HG03135 (cell line): ENCODE data around the gene BAIAP2.
"Not testable (repeated sequence)": the region's sequence is repeated elsewhere in the genome, so short reads cannot be mapped to it uniquely, and the experiment has no call there.

Source experiments
- ATAC-seq: cut with Tn5 transposase; IDR thresholded peaks from one replicate; pipeline ENCODE4 v1.9.1; 2021; ENCODE audit warnings: mild to moderate bottlenecking, moderate library complexity; ENCODE audit not compliant: unreplicated experiment

BAIAP2 gene

DNA sequence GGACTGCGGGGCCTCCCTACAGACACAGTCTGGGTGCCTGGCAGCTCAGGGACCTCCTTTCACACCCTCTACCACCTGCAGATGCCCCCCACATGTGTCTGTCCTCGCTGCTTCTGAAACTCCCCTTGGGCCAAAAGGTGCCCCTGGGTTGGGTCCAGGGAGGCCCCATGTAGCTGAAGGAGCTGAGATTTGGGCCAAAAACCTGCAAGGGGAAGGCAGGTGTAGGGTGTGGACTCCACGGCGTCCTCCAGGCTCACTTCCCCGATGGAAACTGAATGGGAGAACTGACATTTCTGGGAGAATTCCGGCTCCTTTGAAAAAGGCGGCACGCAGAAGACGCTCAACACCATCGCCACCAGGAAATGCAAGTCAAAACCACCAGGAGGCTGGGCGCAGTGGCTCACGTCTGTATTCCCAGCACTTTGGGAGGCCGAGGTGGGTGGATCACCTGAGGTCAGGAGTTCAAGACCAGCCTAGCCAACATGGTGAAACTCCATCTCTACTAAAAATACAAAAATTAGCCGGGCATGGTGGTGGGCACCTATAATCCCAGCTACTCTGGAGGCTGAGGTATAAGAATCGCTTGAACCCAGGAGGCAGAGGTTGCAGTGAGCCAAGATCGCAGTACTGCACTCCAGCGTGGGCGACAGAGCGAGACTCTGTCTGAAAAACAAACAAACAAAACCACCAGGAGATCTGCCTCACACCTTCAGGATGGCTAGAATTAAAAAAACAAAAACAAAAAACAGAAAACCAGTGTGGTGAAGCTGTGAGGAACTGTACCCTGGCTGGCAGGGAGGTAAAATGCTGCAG lies 13.2 kb upstream of the BAIAP2 start:
- ATAC-seq, result no peak

DNA sequence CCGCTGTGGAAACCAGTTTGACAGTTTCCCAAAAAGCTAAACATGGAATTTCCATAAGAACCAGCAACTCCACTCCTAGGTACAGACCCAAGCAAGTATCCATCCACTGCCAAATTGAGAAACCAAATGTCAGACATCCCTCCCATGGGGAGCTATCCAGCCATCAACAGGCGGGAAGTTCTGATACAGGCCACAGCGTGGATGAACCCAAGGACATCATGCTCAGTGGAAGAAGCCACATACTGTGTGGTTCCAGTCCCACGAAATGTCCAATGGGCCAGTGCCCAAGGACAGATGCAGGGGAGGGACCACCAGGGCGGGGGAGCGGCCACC lies 12.6 kb upstream of the BAIAP2 start:
- no peak for ATAC-seq

DNA sequence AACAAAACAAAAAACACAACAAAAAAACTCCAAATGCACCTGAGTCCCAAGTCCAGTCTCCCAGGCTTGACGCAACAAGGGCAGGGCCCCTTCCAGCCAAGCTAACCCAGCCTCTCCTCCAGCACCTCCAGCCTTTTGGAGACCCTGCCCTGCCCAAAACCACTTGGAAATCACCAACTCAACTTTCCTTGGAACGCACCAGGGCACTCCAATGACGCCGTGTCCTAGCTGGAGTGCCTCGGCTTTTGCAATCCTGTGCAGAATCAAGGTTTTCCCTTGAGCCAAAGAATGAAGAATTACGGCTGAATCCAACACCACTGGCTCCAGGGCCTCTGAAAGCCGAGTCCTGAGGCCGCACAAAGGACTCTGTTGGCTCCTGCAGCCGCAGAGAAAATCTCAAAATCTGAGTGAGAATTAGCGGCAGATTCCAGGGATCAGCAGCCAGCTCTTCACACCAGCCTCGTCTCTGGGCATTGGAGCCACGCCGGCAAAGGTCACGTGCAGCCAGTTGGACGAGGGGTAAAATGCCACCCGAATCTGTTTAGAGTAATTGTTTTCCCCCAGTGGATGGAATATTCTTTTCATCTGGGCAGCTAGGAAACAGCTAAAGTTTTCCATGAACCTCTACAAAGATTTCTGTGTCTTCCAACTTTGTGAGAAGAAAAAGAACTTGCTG lies 9.7 kb upstream of the BAIAP2 start:
- no peak for ATAC-seq

DNA sequence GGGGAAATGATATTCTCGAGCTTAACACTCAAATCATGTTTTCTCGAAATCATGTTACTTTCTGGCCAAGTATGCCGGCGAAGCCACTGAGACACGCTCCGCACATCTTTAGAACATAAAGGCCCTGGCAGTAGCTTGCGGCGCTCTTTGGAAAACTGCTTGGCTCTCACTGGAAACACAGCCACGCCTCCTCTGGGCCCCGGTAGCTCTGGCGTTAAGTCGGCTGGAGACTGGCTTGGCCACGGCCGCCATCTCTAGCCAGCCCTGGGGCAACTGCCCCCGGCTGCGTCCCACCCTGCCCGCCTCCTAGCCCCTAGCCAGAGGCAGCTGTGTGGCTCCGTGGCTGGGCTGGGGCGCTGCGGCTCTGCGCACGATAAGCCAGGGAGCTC lies 9.2 kb upstream of the BAIAP2 start:
- ATAC-seq, result no peak

DNA sequence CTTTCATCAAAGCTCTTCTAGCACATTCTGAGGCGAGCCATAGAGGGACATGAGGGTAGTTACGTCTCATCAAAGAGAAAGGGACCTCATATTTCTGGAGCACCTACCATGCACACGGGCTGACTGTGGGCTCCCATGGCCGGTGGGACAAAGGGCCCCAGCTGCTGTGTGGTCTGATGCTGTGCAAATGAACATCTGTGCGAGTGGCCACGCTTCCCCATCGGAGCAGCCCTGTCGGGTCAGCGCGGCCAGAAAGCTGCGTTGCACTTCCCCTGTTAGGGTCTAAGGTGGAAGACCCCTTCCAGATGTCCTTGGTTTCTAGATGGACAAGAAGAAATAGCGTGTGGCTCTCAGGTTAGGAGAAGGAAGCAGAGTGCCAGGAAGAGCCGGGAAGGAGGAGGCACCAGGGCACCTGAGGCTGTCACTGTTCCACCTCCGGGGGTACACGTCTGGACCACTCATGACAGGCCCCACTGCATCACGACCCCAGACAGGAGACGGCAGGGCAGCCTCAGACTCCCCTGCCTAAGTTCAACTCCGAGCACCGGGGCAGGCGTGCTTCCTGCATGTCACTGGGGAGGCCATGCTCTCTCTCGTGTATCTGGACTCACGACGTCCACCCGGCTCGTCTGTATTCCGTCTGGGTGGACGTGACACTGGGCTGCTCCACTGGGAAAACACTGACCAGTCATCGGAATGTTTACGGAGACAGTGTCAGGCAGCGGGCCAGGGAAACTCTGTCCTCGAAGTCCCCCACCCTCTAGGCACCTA lies 8.5 kb upstream of the BAIAP2 start:
- ATAC-seq, result no peak

DNA sequence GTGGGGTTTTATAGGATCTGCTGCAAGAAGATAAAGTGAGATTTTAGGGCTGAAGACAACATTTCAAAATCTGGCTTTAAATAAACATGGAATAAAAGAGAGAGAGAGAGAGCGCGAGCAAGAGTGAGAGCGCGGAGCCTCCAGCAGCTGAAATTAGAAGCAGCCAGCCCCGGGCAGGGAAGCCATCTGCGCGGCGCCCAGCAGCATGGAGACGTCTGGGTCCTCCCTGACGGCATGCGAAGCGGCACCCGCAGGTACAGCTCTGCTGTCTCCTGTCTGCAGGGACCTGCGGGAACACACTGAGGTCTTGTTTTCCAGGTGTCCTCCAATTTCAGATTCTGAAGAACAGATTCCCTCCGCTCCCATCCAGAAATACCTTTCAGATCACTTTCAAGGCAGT lies 7.9 kb upstream of the BAIAP2 start:
- ATAC-seq, result no peak

DNA sequence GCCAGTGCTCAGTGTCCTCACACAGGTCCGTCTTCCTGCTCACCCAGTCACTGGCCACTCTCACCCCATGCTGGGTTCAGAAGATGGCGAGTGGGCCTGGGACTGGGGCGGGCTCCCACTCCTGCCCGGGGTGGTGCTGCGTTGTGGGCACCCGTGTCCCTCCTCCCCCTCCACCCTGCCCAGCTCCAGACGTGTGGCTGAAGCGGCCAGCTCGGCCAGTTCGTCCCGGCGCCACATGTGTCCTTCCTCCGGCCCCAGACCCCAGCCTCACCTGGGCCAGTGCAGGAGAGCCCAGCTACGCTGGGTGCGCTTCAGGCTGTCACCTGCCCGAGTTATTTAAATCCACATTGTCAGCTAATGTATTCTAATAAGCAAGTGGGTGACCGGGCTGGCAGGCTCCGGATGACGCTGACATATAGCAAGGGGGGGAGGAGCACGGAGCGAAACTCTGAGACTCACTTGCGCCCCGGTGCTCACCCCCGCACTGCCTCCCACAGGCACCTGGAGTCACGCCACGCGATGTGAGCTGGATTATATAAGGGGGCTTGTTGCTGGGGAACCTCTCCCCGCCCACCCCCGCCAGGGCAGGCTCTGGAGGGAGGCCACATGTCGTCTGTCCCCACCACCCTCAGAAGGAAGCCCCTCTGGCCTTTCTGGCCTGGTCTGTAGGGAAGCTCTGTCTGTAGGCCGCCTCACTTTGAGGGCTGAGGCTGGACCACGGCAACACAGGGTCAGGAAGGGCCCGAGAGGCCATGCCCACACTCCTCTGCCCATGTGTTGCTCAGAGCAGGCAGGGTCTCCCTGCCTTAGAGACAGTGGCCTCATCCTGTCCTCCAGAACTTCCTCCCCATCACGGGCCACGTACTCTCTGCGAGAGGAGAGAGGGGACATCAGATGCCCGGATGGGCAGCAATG lies 7.1 kb upstream of the BAIAP2 start:
- no peak for ATAC-seq

DNA sequence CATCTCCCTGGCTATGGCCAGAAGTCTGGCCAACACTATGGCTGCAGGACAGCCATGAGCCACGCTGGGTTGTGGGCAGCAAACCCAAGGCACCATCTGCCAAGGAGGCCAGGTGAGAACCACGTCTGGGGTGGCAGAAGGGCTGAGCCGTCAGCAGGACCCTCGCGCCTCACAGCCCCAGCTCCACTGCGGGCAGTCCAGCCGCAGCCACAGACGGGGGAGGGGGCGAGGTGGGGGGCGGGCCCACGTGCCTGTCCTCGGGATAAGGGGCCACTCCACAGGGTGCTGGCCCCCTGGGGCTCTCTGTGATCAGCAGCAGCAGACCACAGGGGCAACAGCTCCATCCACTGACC lies 6.5 kb upstream of the BAIAP2 start:
- ATAC-seq, result no peak

DNA sequence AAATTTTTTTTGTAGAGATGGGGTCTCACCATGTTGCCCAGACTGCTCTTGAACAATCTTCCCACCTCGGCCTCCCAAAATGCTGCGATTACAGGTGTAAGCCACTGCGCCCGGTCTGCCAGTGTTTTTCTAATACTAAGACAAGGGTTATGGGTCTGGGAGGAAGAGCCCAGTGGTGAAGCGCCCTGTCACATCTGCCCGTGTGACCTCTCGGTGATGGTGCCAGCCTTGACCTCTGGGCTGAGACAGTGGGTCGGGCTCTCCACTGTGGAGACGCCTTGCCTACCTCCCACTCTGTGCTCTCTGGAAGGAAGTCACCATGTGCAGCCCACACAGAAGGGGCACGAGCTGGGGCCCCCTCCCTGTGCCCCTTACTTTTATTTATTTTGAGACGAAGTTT lies 5.1 kb upstream of the BAIAP2 start:
- ATAC-seq, result no peak

DNA sequence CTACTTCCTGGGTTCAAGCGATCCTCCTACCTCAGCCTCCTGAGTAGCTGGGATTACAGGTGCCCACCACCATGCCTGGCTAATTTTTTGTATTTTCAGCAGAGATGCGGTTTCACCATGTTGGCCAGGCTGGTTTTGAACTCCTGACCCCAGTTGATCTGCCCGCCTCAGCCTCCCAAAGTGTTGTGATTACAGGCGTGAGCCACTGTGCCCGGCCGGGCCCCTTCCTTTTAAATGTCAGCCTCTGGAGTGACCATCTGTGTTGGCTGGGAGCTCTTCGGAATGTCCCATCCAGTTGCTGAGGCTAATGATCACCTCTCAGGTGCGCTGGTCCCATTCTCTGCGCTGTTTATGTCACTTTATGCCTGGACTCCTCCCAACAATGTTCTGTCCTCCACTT lies 4.6 kb upstream of the BAIAP2 start:
- not testable (repeated sequence) for ATAC-seq

DNA sequence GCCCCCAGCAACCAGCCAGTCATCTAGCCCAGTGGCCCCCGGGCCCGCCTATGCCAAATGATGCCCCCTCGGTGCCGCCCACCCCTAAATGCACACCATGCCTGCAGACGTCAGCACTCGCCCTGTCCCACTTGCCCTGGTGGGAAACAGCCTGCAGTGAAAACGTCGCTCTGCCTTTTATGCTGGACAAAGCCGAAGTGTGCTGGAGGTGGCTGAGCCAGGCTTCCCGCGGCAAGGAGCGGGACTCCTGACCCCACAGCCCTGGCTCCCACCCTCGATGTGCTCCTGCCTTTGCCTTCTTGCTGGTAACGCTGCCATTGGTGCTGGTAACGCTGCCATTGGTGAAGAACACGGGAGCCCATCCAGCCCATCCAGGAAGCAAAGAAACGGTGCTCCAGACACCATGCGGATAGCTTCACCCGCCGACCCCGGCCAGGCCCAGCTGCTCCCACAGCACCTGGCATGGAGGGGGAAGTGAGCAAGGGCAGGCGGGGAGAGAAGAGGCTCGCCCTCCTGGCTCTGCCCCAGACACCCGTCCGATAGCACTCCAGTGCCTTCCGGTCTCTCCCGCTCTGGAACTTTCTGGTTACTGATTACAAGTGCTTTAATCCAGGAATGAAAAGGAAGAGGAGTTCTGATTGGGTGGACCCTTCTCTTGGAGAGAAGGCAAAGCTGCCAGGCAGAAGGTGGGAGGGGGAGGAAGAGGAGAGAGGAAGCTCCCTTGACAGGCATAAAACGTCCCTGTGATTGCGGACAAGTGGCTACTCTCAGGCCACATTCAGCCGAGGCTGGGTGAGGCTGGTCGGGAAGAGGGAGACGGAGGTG lies 4.0 kb upstream of the BAIAP2 start:
- ATAC-seq, result no peak

DNA sequence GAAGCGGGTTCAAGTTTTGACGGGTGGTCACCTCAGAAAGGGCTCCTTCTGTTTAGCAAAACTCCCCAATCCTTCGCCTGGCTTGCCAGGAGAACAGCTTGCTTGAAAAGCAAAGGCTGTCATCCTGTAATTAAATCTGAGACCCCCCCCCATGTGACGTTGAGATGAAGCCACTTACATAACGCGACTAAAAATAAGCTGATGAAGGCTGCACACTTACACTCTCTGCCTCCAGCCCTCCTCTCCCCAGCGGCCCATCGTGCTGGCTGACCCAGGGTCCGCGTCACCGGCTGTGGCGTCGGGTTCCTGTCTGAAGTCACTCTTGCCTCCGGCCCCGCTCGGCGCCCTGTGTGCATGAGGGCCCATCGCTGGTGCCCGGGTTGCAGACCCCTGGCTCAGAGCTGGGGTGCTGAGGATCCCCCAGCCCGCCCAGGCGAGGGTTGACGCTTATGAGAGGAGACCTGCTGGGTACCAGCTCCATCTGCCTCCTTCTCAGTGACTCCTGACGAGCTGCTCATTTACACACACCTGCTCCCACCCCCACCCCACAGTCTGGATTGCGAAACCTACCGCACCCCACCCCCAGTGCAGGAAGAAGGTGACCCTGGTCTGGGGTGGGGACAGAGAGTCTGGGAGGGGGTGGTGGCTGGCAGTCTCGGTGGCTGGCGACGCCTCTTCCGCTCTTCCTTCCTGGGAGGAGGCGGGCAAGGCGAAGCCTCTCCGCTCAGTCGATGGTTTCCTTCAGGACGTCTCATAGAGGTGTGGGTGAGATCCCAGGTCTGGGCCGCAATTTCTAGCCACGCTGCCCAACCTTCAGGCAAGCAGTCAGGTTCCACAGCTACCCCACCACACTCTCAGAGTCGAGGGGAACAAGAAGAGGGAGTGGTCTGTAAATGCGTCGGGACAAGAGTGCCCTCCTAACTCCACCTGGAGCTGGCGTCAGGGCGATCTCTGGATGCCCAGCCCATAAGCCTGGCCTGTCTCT lies 3.1 kb upstream of the BAIAP2 start:
- no peak for ATAC-seq

DNA sequence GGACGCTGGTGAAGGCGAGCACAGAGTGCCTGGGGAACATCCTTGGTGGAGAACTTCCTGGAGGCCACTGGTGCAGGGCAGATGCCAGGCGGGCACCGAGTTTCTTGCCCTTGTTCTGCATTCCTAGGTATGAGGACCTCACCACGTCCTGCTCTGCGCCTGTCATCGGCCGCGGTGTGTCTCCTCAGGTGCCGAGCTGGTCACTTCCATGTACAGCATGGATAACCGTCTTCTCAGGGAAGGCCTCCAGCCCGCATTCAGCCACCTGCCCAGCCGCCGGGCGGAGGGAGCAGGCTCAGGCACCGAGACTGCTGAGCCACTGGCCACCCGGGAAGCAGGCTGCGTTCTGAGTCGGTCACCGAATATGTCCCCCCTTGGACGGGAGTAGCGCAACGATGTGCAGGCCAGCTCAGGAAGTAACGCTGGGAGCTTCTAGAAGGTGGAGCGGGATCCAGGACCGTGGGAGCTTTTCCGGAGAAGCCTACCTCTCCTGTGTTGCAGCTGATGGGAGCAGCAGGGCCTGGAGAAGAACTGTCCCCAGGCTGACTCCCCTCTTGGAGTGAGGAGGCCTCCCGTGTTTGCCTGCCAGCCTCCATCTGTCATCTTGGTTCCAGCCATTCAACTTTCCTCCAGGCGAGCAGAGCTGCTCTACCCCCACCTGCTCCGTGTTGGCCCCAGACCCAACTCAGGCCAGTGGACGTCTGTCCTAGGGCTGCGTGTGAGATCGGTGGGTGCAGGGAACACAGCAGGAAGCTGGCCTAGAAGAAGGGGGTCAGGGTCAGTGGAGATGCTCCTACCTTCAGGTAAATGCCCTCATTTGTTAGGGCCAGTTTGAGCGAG lies 2.1 kb upstream of the BAIAP2 start:
- ATAC-seq, result no peak

DNA sequence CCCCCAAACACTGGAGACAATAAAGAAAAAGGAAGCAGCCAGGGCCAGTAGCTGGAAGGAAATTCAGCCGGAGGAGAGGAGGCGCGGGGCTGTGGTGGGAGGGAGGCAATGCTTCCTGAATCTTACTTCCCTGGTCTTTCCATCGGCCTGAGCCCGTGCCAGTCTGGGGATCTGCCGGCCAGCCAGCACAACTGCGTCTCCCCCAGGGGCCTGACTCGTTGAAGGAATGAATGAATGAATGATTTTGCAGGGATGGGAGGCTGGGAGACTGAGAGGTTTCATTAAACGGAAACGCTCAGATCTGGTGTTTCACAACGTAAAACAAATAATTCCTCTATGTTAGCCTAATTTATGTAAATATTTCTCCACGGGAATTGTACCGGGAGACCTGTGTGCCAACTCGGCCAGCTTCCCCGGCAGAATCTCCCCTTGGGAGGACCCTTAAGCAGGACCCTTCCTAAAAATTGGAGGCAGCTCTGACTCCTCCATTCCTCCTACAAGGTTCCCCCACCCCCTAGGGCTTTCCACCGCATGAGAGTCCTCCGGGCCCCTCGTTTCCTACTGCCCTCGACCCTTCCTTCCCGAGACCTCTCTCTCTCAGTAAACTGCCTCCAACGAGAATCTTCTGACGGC lies 1.3 kb upstream of the BAIAP2 start:
- no peak for ATAC-seq

DNA sequence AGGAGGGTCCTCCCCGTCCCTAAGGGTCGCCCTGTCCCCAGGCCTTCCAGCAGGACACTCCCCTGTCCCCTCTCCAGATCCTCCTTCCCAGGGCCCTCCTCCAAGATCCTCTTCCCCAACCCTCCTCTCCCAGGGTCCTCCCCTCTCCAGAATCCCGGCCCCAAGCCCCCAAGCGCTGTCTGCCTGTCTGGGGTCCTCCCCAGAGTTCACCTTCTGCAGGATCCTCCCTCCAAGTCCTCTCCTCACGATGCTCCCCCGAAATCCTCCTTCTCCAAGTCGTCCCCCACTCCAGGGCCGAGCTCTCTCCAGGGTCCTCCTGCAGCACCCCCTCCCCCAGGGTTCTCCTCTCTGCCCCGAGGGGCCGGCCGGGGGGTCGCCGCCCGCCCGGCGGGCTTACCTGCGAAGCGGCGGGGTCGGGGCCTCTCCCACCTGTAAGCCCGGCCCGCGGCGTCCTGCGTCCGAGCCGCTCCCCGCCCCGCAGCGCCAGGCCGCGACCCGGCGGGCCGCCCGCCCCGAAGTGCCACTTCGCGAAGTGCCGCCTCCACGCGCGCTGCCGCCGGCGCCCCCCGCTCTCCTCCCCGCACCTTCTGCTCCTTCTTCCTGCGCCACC lies 678 bp upstream of the BAIAP2 start:
- ATAC-seq, result peak; percentile 3

DNA sequence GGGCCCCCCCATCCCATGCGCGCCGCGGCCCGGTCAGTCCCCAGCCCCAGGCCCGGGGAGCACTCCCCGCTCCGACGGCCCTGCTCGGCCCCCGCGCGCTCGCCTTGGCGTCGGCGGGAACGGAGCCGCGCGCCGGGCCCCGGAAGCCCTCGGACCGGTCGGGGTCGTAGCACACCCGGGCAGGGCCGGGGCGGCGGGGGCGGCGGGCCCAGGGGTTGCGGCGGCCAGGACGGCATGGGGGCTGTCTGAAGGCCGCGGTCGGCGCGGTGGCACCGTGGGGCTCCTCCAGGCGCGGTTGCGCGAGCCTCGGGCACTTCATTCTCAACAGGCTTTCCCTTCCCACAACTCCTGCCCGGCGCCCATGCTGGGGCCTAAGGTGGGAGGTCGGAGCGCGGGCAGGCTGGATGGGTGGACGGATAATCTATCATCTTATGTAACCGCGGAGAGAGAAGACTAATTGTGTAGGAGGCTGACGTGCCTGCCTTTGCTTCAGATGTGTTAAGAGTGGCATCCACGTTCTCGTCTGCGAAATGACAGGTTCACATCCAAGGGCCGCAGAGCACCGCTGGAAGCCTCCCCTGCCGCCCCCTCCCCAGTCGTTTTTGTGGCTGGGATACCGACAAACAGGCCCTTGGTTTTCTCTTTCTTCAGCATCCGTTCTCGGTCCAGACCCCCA lies 708 bp downstream of the BAIAP2 start:
- peak; percentile 5 for ATAC-seq
